ENCODE data around the gene NDUFB4.
A peak's percentile ranks its signal among the peaks of the same experiment; 100 is the strongest.
"Not testable (repeated sequence)": the region's sequence is repeated elsewhere in the genome, so short reads cannot be mapped to it uniquely, and the experiment has no call there.

The NDUFB4 gene

GRCh38 chr3:120572027-120572426, 24.1 kb upstream of the NDUFB4 start:
- no peak for DNase-seq

GRCh38 chr3:120587332-120587975, 8.7 kb upstream of the NDUFB4 start:
- DNase-seq, result no peak

GRCh38 chr3:120595788-120596115, 384 bp upstream of the NDUFB4 start:
- DNase-seq, result no peak

GRCh38 chr3:120596853-120597223, 702 bp downstream of the NDUFB4 start:
- no peak for DNase-seq

- DNase-seq, result no peak
Observed at GRCh38 chr3:120597445-120598049, 1.4 kb downstream of the NDUFB4 start.

- no peak for DNase-seq
Observed at GRCh38 chr3:120599211-120599610, 3.1 kb downstream of the NDUFB4 start.

- no peak for DNase-seq
Observed at GRCh38 chr3:120601554-120601953, 5.4 kb downstream of the NDUFB4 start.

GRCh38 chr3:120602682-120603081, 6.5 kb downstream of the NDUFB4 start:
- DNase-seq, result no peak

GRCh38 chr3:120604382-120604781, 8.2 kb downstream of the NDUFB4 start:
- no peak for DNase-seq

- no peak for DNase-seq
Observed at GRCh38 chr3:120604784-120605183, 8.6 kb downstream of the NDUFB4 start.

- no peak for DNase-seq
Observed at GRCh38 chr3:120608506-120608905, 12.4 kb downstream of the NDUFB4 start.

GRCh38 chr3:120614765-120615164, 18.6 kb downstream of the NDUFB4 start:
- DNase-seq, result no peak

GRCh38 chr3:120615847-120616609, 19.9 kb downstream of the NDUFB4 start:
- DNase-seq, result no peak

GRCh38 chr3:120616745-120617144, 20.6 kb downstream of the NDUFB4 start:
- DNase-seq, result not testable (repeated sequence)

- no peak for DNase-seq
Observed at GRCh38 chr3:120622457-120622856, 26.3 kb downstream of the NDUFB4 start.

GRCh38 chr3:120622870-120623726, 27.0 kb downstream of the NDUFB4 start:
- DNase-seq, result peak; percentile 3

- DNase-seq, result no peak
Observed at GRCh38 chr3:120623727-120624093, 27.6 kb downstream of the NDUFB4 start.

- no peak for DNase-seq
Observed at GRCh38 chr3:120625159-120625586, 29.0 kb downstream of the NDUFB4 start.

GRCh38 chr3:120634539-120634938, 38.4 kb downstream of the NDUFB4 start:
- no peak for DNase-seq

GRCh38 chr3:120636795-120637401, 40.8 kb downstream of the NDUFB4 start:
- DNase-seq, result no peak

GRCh38 chr3:120637851-120638559, 41.9 kb downstream of the NDUFB4 start:
- no peak for DNase-seq

- not testable (repeated sequence) for DNase-seq
Observed at GRCh38 chr3:120638820-120639219, 42.7 kb downstream of the NDUFB4 start.
